ENCODE data around the gene CORO1C. TPM values are rescaled to one million over a fixed set of nuclear protein-coding genes. Genes with fewer than 3 reads are reported as not detected.

CORO1C gene
- total and polyA plus RNA-seq, 9 of the 15 experiments (the other 6 are each of a cell fraction or from before 2014, with no cell fraction given) = 55.2 to 280 (median 150) TPM

DNA sequence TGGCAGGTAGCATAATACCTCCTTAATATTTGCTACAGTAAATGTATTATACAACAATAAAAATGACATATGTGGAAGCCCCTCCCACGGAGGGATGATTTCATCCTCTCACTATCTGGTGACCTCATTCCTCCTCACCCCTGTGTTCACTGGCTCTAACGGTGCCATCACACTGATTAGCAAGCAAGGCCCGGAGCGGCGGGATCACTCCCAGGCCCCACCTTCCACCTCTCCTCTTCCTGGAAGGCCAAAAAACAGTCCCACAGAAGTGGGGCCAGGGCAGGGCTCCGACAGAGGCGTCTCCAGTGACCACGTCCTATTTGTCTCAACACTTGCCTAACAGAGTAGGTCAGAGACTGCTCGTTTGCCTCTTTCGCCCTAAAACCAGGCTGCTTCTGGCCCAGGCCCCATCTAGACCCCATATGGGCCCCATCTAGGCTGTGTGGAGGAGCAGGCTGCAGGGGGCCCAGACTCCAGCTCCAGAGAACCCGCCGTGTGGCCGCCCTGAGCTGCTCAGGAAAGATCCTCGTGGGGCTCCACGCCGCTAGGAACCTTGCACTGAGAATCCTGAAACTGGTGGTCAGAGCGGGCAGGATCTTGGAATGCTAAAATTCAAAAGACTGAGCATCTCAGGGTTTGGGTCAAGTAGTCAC, 101.4 kb downstream of the CORO1C start (continued):
- no peak for TF ChIP-seq E2F4 (CRISPR knock-in tag; IDR thresholded peaks at IDR 0.05; ENCODE audit: low read depth)
- TF ChIP-seq TAF7 (tag; IDR thresholded peaks at IDR 0.05) = peak; percentile 49; the same call in 1 of the 2 replicates
- no peak for TF ChIP-seq XRCC3 (IDR thresholded peaks at IDR 0.05)
- TF ChIP-seq ZNF239 (CRISPR knock-in tag; IDR thresholded peaks at IDR 0.05) = no peak
- TF ChIP-seq GTF2F1 (IDR thresholded peaks at IDR 0.05; ENCODE audit: low read depth, low read length) = no peak; the same call in 1 of the 2 replicates
- no peak for TF ChIP-seq GTF2A2 (tag; IDR thresholded peaks at IDR 0.05)
- 0 out of 2 replicates have a peak, but pooled peaks have one; percentile 21 for TF ChIP-seq ZSCAN32 (CRISPR knock-in tag; IDR thresholded peaks at IDR 0.05)
- TF ChIP-seq LCOR (CRISPR knock-in tag; IDR thresholded peaks at IDR 0.05) = no peak
- no peak for TF ChIP-seq ZNF316 (IDR thresholded peaks at IDR 0.05)
- no peak for TF ChIP-seq CBFB (CRISPR knock-in tag; IDR thresholded peaks at IDR 0.05)
- no peak for TF ChIP-seq MTA2 (IDR thresholded peaks at IDR 0.05; ENCODE audit: low read depth)
- TF ChIP-seq, protein P1, sequence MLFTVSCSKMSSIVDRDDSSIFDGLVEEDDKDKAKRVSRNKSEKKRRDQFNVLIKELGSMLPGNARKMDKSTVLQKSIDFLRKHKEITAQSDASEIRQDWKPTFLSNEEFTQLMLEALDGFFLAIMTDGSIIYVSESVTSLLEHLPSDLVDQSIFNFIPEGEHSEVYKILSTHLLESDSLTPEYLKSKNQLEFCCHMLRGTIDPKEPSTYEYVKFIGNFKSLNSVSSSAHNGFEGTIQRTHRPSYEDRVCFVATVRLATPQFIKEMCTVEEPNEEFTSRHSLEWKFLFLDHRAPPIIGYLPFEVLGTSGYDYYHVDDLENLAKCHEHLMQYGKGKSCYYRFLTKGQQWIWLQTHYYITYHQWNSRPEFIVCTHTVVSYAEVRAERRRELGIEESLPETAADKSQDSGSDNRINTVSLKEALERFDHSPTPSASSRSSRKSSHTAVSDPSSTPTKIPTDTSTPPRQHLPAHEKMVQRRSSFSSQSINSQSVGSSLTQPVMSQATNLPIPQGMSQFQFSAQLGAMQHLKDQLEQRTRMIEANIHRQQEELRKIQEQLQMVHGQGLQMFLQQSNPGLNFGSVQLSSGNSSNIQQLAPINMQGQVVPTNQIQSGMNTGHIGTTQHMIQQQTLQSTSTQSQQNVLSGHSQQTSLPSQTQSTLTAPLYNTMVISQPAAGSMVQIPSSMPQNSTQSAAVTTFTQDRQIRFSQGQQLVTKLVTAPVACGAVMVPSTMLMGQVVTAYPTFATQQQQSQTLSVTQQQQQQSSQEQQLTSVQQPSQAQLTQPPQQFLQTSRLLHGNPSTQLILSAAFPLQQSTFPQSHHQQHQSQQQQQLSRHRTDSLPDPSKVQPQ (CRISPR knock-in tag; IDR thresholded peaks at IDR 0.05; ENCODE audit: borderline replicate concordance) = no peak
- TF ChIP-seq POLR2B (IDR thresholded peaks at IDR 0.05; ENCODE audit: low read depth, partially characterized antibody) = peak; percentile 89
- TF ChIP-seq ZNF280B (CRISPR knock-in tag; IDR thresholded peaks at IDR 0.05) = no peak
- TF ChIP-seq RERE (CRISPR knock-in tag; IDR thresholded peaks at IDR 0.05; ENCODE audit: borderline replicate concordance) = no peak
- TF ChIP-seq MYC (IDR thresholded peaks at IDR 0.05; ENCODE audit: low read depth, low read length) = peak; percentile 76
- TF ChIP-seq MYC (CRISPR knock-in tag; IDR thresholded peaks at IDR 0.05; ENCODE audit: borderline replicate concordance, low read depth) = no peak
- peak; percentile 37; the same call in 1 of the 2 replicates for TF ChIP-seq SP1 (CRISPR knock-in tag; IDR thresholded peaks at IDR 0.05)
- TF ChIP-seq ZNF444 (CRISPR knock-in tag; IDR thresholded peaks at IDR 0.05) = no peak
